Measurements from ENCODE around the gene CD34.

- TF ChIP-seq CTCF (IDR thresholded peaks at IDR 0.05) (no peak), POLR2A (IDR thresholded peaks at IDR 0.05) (no peak)
Measured at GRCh38 chr1:207833381-207833780, 77.5 kb downstream of the CD34 start.

Measured in uterus (tissue), 2 donors.